ENCODE measurements around the gene PCDHGA2.
"Not testable (repeated sequence)": the region's sequence is repeated elsewhere in the genome, so short reads cannot be mapped to it uniquely, and the experiment has no call there.

PCDHGA2 gene

GRCh38 chr5:141338538-141339306 lies at the start of gene PCDHGA2:
Gene PCDHGA2, plus strand, starts transcription at chr5:141338760.
- no peak for DNase-seq

GRCh38 chr5:141298376-141298775 lies 40.2 kb upstream of the PCDHGA2 start:
- no peak for DNase-seq

- no peak for DNase-seq
Measured at GRCh38 chr5:141303756-141304155, 34.8 kb upstream of the PCDHGA2 start, which contains the start of gene SLC25A2. Gene SLC25A2, minus strand, starts transcription at chr5:141304049. Its CDS starts 184 bp downstream, at chr5:141303865.

DNA sequence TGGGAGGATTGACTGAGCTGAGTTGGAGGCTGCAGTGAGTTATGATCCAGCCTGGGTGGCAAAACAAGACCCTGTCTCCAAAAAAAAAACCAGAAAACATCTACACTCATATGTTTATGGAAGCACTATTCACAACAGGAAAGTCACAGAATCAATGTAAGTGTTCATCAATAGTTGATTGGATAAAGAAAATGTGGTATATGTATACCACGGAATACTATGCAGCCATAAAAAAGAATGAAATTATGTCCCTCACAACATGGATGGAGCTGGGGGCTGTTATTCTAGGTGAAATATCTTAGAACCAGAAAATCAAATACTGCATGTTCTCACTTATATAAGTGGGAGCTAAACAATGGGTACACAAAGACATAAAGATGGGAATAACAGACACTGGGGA lies 31.9 kb upstream of the PCDHGA2 start:
- no peak for DNase-seq

DNA sequence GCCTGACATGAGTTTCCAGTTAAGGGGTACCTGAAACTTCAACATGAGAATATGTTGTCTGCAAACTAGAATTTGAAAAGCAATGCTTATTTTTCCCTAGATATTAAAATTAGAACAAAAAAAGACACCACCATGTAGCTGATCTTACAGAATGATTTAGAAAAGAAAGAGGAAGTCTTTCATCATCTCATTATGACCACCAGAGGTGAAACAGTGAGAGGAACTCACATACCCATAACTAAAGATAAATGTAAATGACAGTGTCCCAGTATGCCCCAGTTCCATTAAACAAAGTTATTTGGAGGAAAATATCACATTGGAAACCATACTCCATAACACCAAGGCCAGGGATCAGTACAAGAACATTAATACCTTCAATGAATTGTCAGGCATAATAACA lies 24.8 kb upstream of the PCDHGA2 start:
- DNase-seq = no peak

DNA sequence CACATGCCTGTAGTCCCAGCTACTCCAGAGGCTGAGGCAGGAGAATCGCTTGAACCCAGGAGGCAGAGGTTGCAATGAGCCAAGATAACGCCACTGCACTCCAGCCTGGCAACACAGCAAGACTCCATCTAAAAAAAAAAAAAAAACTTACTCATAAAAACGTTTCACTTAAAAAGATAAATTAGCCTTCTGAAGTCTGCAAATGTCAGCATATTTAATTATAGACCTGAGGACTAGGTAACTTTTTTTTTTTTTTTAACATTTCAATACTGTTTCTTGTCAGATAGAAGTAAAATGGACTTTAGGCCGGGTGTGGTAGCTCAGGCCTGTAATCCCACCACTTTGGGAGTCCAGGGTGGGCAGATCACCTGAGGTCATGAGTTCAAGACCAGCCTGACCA lies 21.6 kb upstream of the PCDHGA2 start:
- not testable (repeated sequence) for DNase-seq

- no peak for DNase-seq
Measured at GRCh38 chr5:141319202-141319601, 19.4 kb upstream of the PCDHGA2 start.

DNA sequence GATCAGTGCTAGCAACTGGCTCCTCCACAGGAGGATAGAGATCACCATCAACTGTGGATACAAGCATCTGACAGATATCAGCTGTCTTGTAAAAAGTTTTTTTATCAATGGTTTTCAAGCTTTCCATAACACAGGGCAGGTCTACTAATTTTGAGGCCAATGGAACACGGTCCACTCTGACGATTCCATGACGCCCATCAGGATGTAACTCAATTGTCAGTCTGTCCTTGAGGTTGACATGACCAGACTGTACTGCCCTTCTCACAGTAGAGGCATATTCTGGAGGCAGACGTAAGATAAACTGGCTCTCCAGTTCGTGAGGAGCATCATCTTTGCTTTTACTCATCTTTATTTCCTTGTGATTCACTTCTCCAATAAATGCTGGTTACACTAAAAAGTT lies 18.9 kb upstream of the PCDHGA2 start:
- no peak for DNase-seq

GRCh38 chr5:141320225-141321169 lies 18.1 kb upstream of the PCDHGA2 start, which contains the start of gene TAF7:
Gene TAF7, minus strand, starts transcription at chr5:141320784. Its CDS starts 740 bp downstream, at chr5:141320044.
- DNase-seq = peak; percentile 94

DNA sequence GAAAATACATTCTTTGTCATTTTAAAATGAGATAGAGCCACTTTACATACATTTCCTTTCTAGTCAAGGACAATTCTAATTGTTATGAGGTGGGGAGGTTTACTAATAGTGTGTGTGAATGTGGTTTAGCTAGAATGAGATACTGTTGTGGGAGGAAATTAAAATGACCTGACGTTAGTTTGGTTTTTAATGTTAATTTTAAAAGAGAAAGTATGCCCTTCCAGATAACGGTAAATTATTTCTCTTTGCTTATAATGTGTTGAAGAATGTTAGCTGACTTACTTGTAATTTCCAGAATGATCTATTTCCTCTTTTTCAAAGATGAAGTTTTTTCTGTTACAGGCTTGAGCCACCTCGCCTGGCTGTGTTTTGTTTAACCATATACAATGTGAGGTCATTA lies 16.3 kb upstream of the PCDHGA2 start:
- DNase-seq = no peak

GRCh38 chr5:141326088-141326854 lies 12.3 kb upstream of the PCDHGA2 start:
- peak; percentile 72 to 73 for DNase-seq

GRCh38 chr5:141328231-141328630 lies 10.3 kb upstream of the PCDHGA2 start:
- DNase-seq = no peak

- DNase-seq = peak; percentile 16 to 31
Measured at GRCh38 chr5:141330299-141331080, 8.1 kb upstream of the PCDHGA2 start, which contains the start of gene PCDHGA1. Gene PCDHGA1, plus strand, starts transcription at chr5:141330514.

DNA sequence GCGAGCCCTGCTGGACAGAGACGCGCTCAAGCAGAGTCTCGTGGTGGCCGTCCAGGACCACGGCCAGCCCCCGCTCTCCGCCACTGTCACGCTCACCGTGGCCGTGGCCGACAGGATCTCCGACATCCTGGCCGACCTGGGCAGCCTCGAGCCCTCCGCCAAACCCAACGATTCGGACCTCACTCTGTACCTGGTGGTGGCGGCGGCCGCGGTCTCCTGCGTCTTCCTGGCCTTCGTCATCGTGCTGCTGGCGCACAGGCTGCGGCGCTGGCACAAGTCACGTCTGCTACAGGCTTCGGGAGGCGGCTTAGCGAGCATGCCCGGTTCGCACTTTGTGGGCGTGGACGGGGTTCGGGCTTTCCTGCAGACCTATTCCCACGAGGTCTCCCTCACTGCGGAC lies 6.0 kb upstream of the PCDHGA2 start:
- not testable (repeated sequence) for DNase-seq

DNA sequence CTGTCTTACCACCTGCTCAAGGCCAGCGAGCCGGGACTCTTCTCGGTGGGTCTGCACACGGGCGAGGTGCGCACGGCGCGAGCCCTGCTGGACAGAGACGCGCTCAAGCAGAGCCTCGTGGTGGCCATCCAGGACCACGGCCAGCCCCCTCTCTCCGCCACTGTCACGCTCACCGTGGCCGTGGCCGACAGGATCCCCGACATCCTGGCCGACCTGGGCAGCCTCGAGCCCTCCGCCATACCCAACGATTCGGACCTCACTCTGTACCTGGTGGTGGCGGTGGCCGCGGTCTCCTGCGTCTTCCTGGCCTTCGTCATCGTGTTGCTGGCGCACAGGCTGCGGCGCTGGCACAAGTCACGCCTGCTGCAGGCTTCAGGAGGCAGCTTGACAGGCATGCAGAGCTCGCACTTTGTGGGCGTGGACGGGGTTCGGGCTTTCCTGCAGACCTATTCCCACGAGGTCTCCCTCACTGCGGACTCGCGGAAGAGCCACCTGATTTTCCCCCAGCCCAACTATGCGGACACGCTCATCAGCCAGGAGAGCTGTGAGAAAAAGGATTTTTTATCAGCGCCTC lies 2.3 kb downstream of the PCDHGA2 start:
- not testable (repeated sequence) for DNase-seq

GRCh38 chr5:141342773-141343172 lies 4.2 kb downstream of the PCDHGA2 start:
- DNase-seq = no peak

DNA sequence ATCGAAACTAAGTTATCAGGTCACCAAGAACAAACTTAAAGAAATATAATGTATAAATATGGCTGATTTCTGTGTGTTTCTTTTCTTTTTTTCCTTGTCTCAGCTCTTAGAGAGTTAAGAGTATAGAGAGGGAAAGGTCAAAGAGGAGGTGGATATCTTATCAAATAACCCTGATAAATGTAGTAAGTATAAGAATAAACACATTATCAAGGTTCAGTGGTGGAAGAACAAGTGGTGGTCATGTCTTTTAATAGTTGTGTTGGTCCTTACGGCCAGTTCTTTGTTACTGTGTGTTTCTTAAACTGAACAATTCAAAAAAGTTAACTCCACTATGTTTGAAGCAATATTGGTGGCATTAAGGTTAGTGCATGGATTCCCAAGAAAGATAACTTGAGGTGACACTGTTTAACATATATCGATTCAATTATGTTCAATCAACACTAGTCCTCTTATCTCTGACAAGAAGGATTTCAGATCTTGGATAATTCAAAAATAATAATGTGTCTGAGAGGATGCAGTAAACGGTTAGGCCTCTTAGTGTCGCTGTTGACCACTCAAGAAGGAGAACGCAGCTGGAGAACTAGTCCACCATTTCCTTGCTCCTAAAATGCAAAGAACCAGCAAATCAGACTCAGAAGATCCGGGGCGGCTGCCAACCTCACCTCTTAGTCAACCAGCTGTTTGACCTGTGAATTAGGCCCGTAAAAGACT lies 4.8 kb downstream of the PCDHGA2 start, which contains the start of gene PCDHGA3:
Gene PCDHGA3, plus strand, starts transcription at position 588 of the 711 bp plus-strand sequence. CDS start 205 bp downstream, outside the sequence.
- no peak for DNase-seq

- no peak for DNase-seq
Measured at GRCh38 chr5:141343953-141344463, 5.4 kb downstream of the PCDHGA2 start.

DNA sequence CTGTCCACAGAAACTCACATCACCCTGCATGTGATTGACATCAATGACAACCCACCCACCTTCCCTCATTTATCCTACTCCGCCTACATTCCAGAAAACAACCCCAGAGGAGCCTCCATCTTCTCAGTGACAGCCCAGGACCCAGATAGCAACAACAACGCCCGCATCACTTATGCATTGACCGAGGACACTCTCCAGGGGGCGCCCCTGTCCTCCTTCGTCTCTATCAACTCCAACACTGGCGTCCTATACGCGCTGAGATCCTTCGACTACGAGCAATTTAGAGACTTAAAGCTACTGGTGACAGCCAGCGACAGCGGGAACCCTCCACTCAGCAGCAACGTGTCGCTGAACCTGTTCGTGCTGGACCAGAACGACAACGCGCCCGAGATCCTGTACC lies 6.8 kb downstream of the PCDHGA2 start:
- DNase-seq = no peak

DNA sequence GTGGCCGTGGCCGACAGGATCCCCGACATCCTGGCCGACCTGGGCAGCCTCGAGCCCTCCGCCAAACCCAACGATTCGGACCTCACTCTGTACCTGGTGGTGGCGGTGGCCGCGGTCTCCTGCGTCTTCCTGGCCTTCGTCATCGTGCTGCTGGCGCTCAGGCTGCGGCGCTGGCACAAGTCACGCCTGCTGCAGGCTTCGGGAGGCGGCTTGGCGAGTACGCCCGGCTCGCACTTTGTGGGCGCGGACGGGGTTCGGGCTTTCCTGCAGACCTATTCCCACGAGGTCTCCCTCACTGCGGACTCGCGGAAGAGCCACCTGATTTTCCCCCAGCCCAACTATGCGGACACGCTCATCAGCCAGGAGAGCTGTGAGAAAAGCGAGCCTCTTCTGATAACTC lies 7.5 kb downstream of the PCDHGA2 start:
- not testable (repeated sequence) for DNase-seq

All from CD4-positive, alpha-beta T cell treated with Interleukin-1 beta for 1 hour (primary cell).